Upper lobe of left lung (tissue), 6 donors: Measurements from ENCODE around the gene PRR22. TPM values are rescaled to one million over a fixed set of nuclear protein-coding genes. Genes with fewer than 3 reads are reported as not detected.

Experiments
- ATAC-seq, 2 donors: fragments of 200-7000 bp; cut with Tn5 transposase; one replicate each; pipeline ENCODE4 v1.9.1; 2022; ENCODE audit warnings: mild to moderate bottlenecking in 2 of 2, moderate library complexity in 2 of 2; ENCODE audit not compliant: low FRiP score in 2 of 2
- DNase-seq, 2 donors: peaks; one replicate each; pipeline ENCODE4 v3.0.0-alpha.2; 2019 to 2020
- H3K27ac ChIP-seq, 4 donors: fragments of 200-600 bp; sonication (generic); one replicate each; pipeline ENCODE4 v1.5.1; 2016 to 2019
- H3K27me3 ChIP-seq, 4 donors: fragments of 200-600 bp; sonication (generic); one replicate each; pipeline ENCODE4 v1.5.1; 2017 to 2019
- H3K36me3 ChIP-seq, 4 donors: fragments of 200-600 bp; sonication (generic); one replicate each; pipeline ENCODE4 v1.5.1; 2016 to 2019
- H3K4me1 ChIP-seq, 4 donors: fragments of 200-600 bp; sonication (generic); one replicate each; pipeline ENCODE4 v1.5.1; 2018 to 2019
- H3K4me3 ChIP-seq, 4 donors: fragments of 200-600 bp; sonication (generic); one replicate each; pipeline ENCODE4 v1.5.1; 2017 to 2019; ENCODE audit warnings: mild to moderate bottlenecking in 2 of 4, moderate library complexity in 1 of 4
- H3K9me3 ChIP-seq, 4 donors: fragments of 200-600 bp; sonication (generic); one replicate each; pipeline ENCODE4 v1.5.1; 2018 to 2019
- EP300 ChIP-seq, 4 donors: sonication (generic); formaldehyde crosslinking; IDR thresholded peaks; one replicate each; pipeline ENCODE4 v1.5.1; 2017; ENCODE audit warnings: antibody characterized with exemption in 4 of 4, control low read depth in 2 of 4
- POLR2A ChIP-seq, 4 donors: fragments of 450-650 bp; IDR thresholded peaks; one replicate each; pipeline ENCODE4 v1.5.1; 2016 to 2017; ENCODE audit warnings: antibody characterized with exemption in 4 of 4, mild to moderate bottlenecking in 2 of 4
- POLR2AphosphoS5 ChIP-seq, 2 donors: sonication (generic); formaldehyde crosslinking; IDR thresholded peaks; one replicate each; pipeline ENCODE4 v1.5.1; 2017; ENCODE audit warnings: antibody characterized with exemption in 2 of 2
- WGBS, 2 donors: methylation state at CpG; one replicate each; pipeline ENCODE4 v1.1.5; 2017 to 2018; 5-methylcytosine and 5-hydroxymethylcytosine counted together
- total RNA-seq, 6 donors: library from RNA; depleted of rRNA in 4 of 6; stranded (reverse); fragments of >200 nt in 4 of 6; gene quantifications; one replicate each; pipeline versions ENCODE4 v1.1.0 to v1.2.1, GENCODE V29; 2016 to 2021
- TF ChIP-seq, protein P1 (sequence below), 6 experiments: fragments of 450-650 bp in 4 of 6; fragments of 200-600 bp in 2 of 6; sonication (generic) in 2 of 6; IDR thresholded peaks; one replicate each; pipeline ENCODE4 v1.5.1; 2016 to 2019; ENCODE audit warnings: antibody characterized with exemption in 6 of 6
- donor health status: DM: no; HTN: no; CAD: no; lungs with moderate emphysema.
- donor health status: DM: no; HTN: yes; CAD: no; lungs with severe emphysema.

PRR22 gene
- total RNA-seq, 6 donors from 2014 or later = 1.8 to 4.4 (median 3.4) TPM

DNA sequence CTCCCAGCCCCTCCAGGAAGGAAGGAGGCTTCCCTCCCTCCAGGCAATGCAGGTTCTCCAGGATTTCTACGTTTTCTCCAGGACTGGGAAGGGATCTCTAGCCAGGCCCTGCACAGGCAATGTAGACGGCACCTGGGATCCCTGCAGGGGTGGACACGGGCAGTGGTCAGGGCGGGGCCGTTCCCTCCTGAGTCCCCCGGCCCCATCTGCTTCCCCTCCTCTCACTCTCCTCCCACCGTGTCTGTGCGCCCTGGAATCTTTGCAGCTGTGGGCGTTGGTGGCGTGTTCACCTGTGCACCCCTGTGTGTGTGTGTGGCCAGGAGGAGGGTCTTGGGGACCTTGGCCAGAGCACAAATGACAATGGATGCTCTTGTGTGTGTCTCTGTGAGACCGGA is 30.3 kb upstream of the PRR22 start:
- Histone ChIP-seq H3K27ac (no peak overlapping the region), H3K9me3 (no peaks in the 10 kb centered on the region), H3K27me3 (no peaks in the 10 kb centered on the region), H3K36me3 (no peaks in the 10 kb centered on the region), H3K4me3 (no peak overlapping the region), H3K4me1 (no peaks in the 10 kb centered on the region)
- ATAC-seq = peak; percentile 11 to 16
- TF ChIP-seq POLR2A (IDR thresholded peaks at IDR 0.05) (no peak), EP300 (IDR thresholded peaks at IDR 0.05) (no peak), POLR2AphosphoS5 (IDR thresholded peaks at IDR 0.05) (no peak)
- TF ChIP-seq, protein P1, sequence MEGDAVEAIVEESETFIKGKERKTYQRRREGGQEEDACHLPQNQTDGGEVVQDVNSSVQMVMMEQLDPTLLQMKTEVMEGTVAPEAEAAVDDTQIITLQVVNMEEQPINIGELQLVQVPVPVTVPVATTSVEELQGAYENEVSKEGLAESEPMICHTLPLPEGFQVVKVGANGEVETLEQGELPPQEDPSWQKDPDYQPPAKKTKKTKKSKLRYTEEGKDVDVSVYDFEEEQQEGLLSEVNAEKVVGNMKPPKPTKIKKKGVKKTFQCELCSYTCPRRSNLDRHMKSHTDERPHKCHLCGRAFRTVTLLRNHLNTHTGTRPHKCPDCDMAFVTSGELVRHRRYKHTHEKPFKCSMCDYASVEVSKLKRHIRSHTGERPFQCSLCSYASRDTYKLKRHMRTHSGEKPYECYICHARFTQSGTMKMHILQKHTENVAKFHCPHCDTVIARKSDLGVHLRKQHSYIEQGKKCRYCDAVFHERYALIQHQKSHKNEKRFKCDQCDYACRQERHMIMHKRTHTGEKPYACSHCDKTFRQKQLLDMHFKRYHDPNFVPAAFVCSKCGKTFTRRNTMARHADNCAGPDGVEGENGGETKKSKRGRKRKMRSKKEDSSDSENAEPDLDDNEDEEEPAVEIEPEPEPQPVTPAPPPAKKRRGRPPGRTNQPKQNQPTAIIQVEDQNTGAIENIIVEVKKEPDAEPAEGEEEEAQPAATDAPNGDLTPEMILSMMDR (IDR thresholded peaks at IDR 0.05) = no peak
- DNase-seq = no peak
- WGBS, 2 donors = 52 to 70% methylated on average over 6 to 11 of the region's 11 CpGs

DNA sequence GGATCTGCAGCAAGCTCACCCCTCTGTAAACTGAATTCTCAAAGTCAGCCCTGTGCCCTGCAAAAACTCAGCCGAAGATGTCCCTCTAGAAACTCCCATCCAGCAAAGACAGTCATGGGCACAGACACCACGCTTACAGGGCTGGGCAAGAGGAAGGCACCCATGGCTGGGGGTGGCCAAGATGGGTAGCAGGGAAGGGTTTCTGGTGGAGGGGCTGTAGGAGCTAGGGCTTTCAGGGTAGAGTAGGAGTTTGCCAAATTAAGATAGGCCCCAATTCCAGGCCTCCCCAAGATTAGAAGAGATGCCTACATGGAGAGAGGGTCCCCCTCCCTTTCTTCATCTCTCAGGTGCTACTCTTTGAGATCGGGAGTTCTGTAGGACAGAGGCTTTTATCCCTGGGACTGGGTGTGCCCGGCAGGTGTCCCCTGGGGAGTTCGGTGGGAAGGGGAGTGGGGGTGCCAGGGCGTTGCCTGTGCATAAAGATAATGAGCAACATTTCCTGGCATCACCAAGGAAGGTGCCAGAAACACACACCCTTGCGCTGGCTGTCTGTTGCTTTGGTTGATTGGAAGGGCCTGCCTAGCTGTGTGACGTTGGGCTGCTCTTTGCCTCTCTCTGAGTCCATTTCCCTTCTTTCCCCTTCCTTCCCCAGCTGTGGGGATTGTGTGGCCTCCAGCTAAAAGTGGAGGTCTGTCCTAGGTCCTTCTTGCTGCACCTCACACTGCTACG is 29.7 kb upstream of the PRR22 start:
- no peak overlapping the region for H3K27ac ChIP-seq
- no peaks in the 10 kb centered on the region for H3K4me1 ChIP-seq
- ATAC-seq = peak; percentile 7 to 8
- WGBS, 2 donors = 70 to 85% methylated on average over 6 to 9 of the region's 9 CpGs
- H3K4me3 ChIP-seq = no peak overlapping the region
- H3K36me3 ChIP-seq = no peaks in the 10 kb centered on the region
- no peak for DNase-seq
- TF ChIP-seq EP300 (IDR thresholded peaks at IDR 0.05) = no peak
- TF ChIP-seq POLR2A (IDR thresholded peaks at IDR 0.05) = no peak
- TF ChIP-seq, protein P1 (IDR thresholded peaks at IDR 0.05) = no peak
- TF ChIP-seq POLR2AphosphoS5 (IDR thresholded peaks at IDR 0.05) = no peak
- H3K9me3 ChIP-seq = no peaks in the 10 kb centered on the region
- H3K27me3 ChIP-seq = no peaks in the 10 kb centered on the region

DNA sequence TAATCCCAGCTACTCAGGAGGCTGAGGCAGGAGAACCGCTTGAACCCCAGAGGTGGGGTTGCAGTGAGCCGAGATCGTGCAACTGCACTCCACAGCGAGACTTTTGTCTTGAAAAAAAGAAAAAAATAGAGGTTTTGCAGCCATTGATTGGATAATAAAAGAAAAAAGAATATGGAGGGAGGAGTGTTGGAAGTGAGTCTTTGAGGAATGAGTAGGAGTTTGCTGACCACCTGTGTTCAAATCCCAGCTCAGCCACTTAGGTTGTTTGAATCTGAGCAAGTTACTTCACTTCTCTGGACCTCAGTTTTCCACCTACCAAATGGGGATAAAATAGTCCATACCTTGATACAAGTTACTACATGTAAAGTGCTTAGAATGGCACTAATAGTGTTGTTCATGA is 26.6 kb upstream of the PRR22 start:
- TF ChIP-seq, protein P1 (IDR thresholded peaks at IDR 0.05) = no peak
- TF ChIP-seq EP300 (IDR thresholded peaks at IDR 0.05) (no peak), POLR2A (IDR thresholded peaks at IDR 0.05) (no peak), POLR2AphosphoS5 (IDR thresholded peaks at IDR 0.05) (no peak)
- no peaks in the 10 kb centered on the region for H3K27me3 ChIP-seq
- 91 to 96% methylated on average over 4 of the region's 4 CpGs for WGBS, 2 donors
- no peak for ATAC-seq
- DNase-seq = no peak
- H3K36me3 ChIP-seq = no peaks in the 10 kb centered on the region
- H3K4me1 ChIP-seq = peaks cover 0 to under 1% (median 0%) of the 10 kb centered on the region in 4 donors
- no peak overlapping the region for H3K4me3 ChIP-seq
- no peaks in the 10 kb centered on the region for H3K9me3 ChIP-seq
- H3K27ac ChIP-seq = no peak overlapping the region

DNA sequence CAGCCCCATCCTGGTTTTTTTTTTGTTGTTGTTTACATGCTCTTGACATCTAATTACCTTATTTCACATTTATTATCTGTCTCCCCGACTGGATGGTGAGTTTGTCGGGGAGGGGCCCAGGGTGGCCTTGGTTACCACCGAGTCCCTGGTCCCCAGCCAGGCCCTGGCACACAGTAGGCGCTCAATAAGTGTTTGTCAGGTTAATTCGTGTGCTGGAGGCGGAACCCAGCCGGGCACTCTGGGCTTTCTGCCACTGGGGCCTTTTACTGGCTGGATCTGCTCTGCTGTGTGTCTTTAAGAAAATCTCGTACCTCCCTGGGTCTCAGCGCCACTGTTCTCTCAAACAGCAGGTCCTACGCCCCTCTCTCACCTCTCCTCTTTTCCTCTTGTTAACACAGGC is 24.9 kb upstream of the PRR22 start:
- peak overlapping the region in 1 of 4 donors; percentile 30 for H3K27ac ChIP-seq
- ATAC-seq = no peak
- DNase-seq = no peak

More for the DNA sequence above, 24.9 kb upstream of the PRR22 start:
- Histone ChIP-seq H3K4me3 (no peak overlapping the region), H3K9me3 (no peaks in the 10 kb centered on the region), H3K4me1 (peaks cover 2 to 13% (median 7%) of the 10 kb centered on the region in 4 donors), H3K36me3 (no peaks in the 10 kb centered on the region), H3K27me3 (peaks cover 0 to 11% (median 4%) of the 10 kb centered on the region in 4 donors)
- TF ChIP-seq POLR2AphosphoS5 (IDR thresholded peaks at IDR 0.05) (no peak), EP300 (IDR thresholded peaks at IDR 0.05) (no peak), POLR2A (IDR thresholded peaks at IDR 0.05) (no peak)
- TF ChIP-seq, protein P1 (IDR thresholded peaks at IDR 0.05) = no peak
- 59 to 65% methylated on average over 10 of the region's 10 CpGs for WGBS, 2 donors
